ENCODE measurements around the gene LRRK1. TPM values are rescaled to one million over a fixed set of nuclear protein-coding genes. Genes with fewer than 3 reads are reported as not detected.

Gene LRRK1
- total and polyA plus RNA-seq, 2 experiments from 2014 or later = 2.6 to 4.5 TPM

DNA sequence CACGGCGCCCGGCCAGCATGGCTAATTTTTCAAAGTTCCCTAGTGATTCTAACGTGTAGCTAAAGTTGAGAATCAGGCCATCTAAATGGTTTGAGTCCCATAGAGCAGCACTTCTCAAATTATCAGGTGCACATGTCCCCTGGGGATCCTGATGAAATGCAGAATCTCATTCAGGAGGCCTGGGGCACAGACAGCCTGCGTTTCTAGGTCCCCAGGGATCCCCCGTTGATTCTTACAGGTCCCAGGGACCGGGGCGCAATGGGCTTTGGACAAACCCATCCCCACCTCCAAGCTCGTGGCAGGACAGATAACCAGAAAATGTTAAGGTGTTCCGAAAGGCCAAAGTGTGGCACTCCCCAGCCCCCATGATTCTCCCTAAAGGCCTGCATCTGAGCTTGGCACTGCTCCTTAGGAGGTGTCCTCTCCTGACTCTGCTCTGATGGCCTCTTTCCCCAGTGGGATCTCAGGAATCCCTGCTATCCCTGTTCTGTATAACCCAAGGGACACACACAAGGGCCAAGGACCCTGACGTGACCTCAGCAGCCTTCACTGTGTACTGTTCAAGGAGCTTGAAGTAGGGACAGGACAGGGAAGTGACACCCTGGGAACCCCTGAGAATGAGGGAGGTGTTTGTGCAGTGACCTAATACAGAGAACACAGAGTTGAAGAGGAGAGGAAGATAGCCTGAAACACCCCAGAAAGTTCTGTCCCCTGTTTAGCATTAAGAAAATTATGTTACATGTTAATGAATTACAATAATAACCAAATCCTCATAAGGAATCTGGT lies 8.0 kb downstream of the LRRK1 start (continued):
- TF ChIP-seq EZH2phosphoT487 (IDR thresholded peaks at IDR 0.05; ENCODE audit: unreplicated experiment) (no peak), NANOG (IDR thresholded peaks at IDR 0.05; ENCODE audit: borderline replicate concordance) (no peak)
- TF ChIP-seq, protein P1, sequence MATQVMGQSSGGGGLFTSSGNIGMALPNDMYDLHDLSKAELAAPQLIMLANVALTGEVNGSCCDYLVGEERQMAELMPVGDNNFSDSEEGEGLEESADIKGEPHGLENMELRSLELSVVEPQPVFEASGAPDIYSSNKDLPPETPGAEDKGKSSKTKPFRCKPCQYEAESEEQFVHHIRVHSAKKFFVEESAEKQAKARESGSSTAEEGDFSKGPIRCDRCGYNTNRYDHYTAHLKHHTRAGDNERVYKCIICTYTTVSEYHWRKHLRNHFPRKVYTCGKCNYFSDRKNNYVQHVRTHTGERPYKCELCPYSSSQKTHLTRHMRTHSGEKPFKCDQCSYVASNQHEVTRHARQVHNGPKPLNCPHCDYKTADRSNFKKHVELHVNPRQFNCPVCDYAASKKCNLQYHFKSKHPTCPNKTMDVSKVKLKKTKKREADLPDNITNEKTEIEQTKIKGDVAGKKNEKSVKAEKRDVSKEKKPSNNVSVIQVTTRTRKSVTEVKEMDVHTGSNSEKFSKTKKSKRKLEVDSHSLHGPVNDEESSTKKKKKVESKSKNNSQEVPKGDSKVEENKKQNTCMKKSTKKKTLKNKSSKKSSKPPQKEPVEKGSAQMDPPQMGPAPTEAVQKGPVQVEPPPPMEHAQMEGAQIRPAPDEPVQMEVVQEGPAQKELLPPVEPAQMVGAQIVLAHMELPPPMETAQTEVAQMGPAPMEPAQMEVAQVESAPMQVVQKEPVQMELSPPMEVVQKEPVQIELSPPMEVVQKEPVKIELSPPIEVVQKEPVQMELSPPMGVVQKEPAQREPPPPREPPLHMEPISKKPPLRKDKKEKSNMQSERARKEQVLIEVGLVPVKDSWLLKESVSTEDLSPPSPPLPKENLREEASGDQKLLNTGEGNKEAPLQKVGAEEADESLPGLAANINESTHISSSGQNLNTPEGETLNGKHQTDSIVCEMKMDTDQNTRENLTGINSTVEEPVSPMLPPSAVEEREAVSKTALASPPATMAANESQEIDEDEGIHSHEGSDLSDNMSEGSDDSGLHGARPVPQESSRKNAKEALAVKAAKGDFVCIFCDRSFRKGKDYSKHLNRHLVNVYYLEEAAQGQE (IDR thresholded peaks at IDR 0.05; ENCODE audit: unreplicated experiment) = no peak

DNA sequence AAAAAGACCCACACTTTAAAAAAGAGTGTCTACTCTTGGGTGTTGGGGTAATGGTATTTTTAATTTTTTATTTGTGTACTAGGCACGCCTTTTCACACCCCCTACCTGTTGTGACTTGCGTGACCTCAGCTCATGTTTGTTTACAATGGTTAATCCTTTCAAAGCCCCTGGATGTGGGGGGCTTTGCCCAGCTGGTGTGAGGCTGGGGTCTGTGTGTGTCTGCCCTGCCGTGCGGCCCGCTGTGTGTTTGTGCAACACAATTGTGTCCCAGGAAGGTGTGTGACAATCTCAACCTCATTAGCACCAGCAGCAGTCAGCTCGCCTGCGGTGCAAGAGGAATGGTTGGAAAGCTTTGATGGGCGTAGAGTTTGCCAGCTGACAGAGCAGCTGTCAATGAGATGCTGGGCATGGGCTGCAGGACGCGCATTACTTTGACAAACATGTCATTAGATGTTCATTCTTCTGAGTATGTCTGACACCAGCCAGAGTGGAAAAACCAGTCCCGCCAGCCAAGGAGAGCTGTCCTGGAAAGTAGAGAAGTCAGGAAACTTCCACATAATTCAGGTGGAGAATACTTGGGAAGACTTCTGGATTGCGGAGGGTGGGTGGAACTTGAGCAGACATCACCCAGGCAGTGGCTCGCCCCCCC lies 9.6 kb downstream of the LRRK1 start:
- H3K4me1 ChIP-seq (ENCODE audit: insufficient read depth) = peaks cover 14% of the 10 kb centered on the region
- H3K79me2 ChIP-seq (replicated peaks; ENCODE audit: insufficient read depth) = no peaks in the 10 kb centered on the region
- Mint-ChIP-seq H3K4me3 (no peak overlapping the region), H3K27ac (no peak overlapping the region), H3K9me3 (no peaks in the 10 kb centered on the region), H3K27me3 (ENCODE audit: insufficient read depth, low read depth, poor library complexity) (peaks cover 4% of the 10 kb centered on the region), H3K4me1 (peaks cover 23% of the 10 kb centered on the region), H3K36me3 (ENCODE audit: low read depth) (no peaks in the 10 kb centered on the region)
- ATAC-seq (no peak), DNase-seq (ENCODE audit: low spot score) (no peak)
- no peaks in the 10 kb centered on the region for H3F3A ChIP-seq (replicated peaks; ENCODE audit: low read depth)
- no peak overlapping the region for H3K4me3 ChIP-seq
- no peak overlapping the region for H3K4me2 ChIP-seq
- no peaks in the 10 kb centered on the region for H3K36me3 ChIP-seq (ENCODE audit: insufficient read depth)
- no peak overlapping the region for H3K27ac ChIP-seq (ENCODE audit: low read depth)
- H3K9me2 ChIP-seq (ENCODE audit: insufficient read depth) = no peaks in the 10 kb centered on the region; the same call in 1 of the 2 replicates
- H3K27me3 ChIP-seq (ENCODE audit: insufficient read depth) = 0 out of 2 replicates have a peak, but pooled peaks cover 3% of the 10 kb centered on the region
- H2AFZ ChIP-seq = no peak overlapping the region
- no peaks in the 10 kb centered on the region for H4K20me1 ChIP-seq (replicated peaks; ENCODE audit: insufficient read depth)
- TF ChIP-seq CREB1 (CRISPR knock-in tag; IDR thresholded peaks at IDR 0.05; ENCODE audit: low read depth) (no peak), ZNF114 (CRISPR knock-in tag; IDR thresholded peaks at IDR 0.05) (no peak), EZH2 (IDR thresholded peaks at IDR 0.05; ENCODE audit: low read depth, unreplicated experiment) (no peak), NANOG (IDR thresholded peaks at IDR 0.05; ENCODE audit: borderline replicate concordance) (no peak), ZNF331 (CRISPR knock-in tag; IDR thresholded peaks at IDR 0.05; ENCODE audit: low read depth) (no peak), EZH2phosphoT487 (IDR thresholded peaks at IDR 0.05; ENCODE audit: unreplicated experiment) (no peak), POLR2AphosphoS5 (IDR thresholded peaks at IDR 0.05; ENCODE audit: low read depth) (no peak)
- TF ChIP-seq, protein P2, sequence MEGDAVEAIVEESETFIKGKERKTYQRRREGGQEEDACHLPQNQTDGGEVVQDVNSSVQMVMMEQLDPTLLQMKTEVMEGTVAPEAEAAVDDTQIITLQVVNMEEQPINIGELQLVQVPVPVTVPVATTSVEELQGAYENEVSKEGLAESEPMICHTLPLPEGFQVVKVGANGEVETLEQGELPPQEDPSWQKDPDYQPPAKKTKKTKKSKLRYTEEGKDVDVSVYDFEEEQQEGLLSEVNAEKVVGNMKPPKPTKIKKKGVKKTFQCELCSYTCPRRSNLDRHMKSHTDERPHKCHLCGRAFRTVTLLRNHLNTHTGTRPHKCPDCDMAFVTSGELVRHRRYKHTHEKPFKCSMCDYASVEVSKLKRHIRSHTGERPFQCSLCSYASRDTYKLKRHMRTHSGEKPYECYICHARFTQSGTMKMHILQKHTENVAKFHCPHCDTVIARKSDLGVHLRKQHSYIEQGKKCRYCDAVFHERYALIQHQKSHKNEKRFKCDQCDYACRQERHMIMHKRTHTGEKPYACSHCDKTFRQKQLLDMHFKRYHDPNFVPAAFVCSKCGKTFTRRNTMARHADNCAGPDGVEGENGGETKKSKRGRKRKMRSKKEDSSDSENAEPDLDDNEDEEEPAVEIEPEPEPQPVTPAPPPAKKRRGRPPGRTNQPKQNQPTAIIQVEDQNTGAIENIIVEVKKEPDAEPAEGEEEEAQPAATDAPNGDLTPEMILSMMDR (conservative IDR thresholded peaks at IDR 0.05; ENCODE audit: low read depth in 2 of 2) = no peak
- TF ChIP-seq, protein P1 (IDR thresholded peaks at IDR 0.05; ENCODE audit: unreplicated experiment) = no peak
- TF ChIP-seq, protein P3, sequence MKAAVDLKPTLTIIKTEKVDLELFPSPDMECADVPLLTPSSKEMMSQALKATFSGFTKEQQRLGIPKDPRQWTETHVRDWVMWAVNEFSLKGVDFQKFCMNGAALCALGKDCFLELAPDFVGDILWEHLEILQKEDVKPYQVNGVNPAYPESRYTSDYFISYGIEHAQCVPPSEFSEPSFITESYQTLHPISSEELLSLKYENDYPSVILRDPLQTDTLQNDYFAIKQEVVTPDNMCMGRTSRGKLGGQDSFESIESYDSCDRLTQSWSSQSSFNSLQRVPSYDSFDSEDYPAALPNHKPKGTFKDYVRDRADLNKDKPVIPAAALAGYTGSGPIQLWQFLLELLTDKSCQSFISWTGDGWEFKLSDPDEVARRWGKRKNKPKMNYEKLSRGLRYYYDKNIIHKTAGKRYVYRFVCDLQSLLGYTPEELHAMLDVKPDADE (IDR thresholded peaks at IDR 0.05) = no peak

All from GM23338 (cell line).